HG03196 (cell line): ENCODE results near the gene NT5C2.
A peak's percentile ranks its signal among the peaks of the same experiment; 100 is the strongest.

Source experiments
- ATAC-seq: cut with Tn5 transposase; IDR thresholded peaks from one replicate; pipeline ENCODE4 v1.9.1; 2021; ENCODE audit not compliant: unreplicated experiment

NT5C2 gene

GRCh38 chr10:103125323-103126267 is 67.5 kb downstream of the NT5C2 start:
- ATAC-seq: peak; percentile 89

GRCh38 chr10:103124420-103125096 is 68.5 kb downstream of the NT5C2 start:
- ATAC-seq: no peak

DNA sequence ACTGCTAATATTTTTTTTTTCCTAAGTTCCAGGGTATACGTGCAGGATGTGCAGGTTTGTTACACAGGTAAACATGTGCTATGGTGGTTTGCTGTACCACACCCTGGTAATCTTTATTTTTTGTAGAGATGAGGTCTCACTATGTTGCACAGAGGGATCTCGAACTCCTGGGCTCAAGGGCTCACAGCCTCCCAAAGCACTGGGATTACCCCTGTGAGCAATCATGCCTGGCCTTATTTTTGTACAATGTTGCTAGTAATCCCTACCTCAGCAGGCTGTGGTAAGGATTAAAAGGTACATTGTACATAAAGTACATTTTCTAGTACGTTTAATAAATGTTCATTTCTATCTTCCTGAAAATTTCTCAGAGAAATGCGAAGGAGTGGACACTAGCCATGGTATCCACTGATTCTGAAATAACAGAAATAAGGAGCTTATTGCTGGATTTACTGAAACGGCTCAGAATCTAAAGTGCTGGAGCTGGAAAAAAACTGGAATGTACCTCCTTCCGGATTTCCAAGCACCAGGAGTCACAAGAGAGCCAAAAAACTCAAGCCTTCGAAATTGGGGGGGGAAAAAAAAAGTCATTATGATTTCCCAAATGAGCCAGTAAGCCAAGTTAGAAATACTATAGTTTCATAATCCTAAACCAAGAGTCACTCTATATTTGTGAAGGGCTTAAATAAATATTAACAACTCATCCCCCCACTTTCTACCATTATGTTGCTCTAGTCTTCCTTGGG is 69.6 kb downstream of the NT5C2 start:
- ATAC-seq: no peak

- ATAC-seq: no peak
These were observed 71.9 kb downstream of the NT5C2 start for GRCh38 chr10:103120977-103121735.

- no peak for ATAC-seq
These were observed 72.5 kb downstream of the NT5C2 start for GRCh38 chr10:103120546-103120945.

DNA sequence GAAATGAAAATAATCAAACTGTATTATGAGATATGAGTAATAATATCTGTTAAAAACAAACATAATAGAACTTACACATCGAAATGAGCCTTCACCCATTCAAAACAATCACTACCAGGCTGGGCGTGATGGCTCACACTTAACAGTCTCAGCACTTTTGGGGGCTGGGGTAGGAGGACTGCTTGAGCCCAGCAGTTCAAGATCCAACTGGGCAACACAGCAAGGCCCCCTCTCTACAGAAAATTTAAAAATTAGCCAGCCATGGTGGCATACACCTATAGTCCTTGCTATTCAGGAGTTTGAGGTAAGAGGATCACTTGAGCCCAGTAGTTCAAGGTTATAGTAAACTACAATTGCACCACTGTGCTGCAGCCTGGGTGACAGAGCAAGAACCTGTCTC is 75.8 kb downstream of the NT5C2 start:
- no peak for ATAC-seq

GRCh38 chr10:103114876-103115275 is 78.2 kb downstream of the NT5C2 start:
- ATAC-seq: no peak

DNA sequence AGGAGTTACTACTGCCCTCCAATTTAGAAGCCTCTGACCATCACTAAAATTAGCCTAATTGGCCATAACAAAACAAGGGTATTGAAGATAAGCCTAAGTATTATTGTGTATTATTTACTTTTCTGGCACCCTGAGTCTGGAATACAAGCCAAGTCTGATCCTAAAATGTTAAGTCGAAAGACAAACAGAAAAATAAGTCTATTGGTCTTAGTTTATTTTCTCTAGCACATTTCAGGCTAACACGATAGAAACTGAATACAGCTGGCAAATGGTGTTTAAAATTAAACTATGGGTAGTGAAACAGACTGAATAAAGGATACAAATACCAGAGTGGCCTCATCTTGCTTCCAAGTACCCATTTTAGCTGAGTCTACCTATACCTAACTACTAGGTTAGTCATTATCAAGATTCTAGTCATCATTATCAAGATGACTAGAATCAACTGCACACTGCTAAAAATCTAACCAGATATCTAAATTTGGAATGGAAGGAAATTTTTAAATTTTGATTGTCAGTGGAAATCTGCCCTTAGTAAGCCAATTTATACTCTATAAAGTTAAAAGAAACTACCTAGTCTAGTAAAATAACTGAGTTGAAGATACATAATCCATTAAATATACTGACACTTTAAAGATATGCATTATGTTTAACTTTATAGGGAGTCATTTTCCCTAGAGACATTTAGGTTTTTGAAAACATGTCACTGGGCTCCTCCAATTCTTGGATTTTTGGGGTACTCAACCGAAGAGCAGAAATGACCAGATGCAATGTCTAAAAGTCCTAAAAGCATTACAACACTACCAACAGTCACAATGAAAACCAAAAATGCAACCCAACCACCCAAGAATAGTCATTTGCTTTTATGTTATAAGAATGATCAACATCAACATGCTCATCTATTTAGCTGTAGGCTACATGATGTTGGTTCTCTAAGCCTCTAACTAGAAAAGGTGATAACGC is 80.9 kb downstream of the NT5C2 start:
- ATAC-seq: peak; percentile 60

- peak; percentile 72 for ATAC-seq
These were observed 81.8 kb downstream of the NT5C2 start for GRCh38 chr10:103111031-103111917.

DNA sequence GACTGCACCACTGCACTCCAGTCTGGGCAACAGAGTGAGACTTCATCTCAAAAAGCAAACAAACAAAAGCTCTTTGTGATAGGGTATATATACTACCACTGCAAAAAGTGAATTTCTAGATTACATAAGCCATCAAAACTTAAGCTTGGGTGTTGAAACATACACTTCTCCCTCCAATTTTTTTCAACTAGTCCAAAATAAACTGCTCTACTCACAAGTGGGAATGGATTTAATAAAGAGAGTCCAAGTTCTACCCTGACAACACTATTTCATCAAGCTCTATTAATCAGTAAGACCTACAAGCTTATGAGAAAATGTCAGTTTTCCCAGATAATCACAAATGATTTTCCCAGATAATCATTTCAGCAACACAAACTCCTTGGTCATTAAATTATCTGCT is 82.7 kb downstream of the NT5C2 start:
- ATAC-seq: no peak

- no peak for ATAC-seq
These were observed 83.3 kb downstream of the NT5C2 start for GRCh38 chr10:103109821-103110220.

DNA sequence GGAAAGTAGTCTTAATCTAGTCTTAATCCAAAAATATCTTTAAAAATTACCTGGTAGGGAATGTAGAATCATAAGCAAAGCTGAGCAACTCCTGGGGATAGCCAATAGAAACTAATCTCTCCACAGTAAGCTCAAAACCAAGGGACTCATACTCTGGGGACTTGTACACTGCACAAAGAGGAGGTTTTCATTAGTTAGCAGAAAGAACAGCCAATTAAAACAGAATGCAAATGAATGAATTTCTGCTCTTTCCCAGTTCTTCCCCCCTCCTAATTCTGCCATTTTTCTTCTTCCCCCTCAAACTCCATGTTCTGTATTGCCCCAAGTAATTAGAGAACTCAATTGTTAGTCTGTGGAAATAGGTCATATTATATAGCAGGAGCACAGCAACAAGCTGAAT is 86.5 kb downstream of the NT5C2 start:
- ATAC-seq: no peak

DNA sequence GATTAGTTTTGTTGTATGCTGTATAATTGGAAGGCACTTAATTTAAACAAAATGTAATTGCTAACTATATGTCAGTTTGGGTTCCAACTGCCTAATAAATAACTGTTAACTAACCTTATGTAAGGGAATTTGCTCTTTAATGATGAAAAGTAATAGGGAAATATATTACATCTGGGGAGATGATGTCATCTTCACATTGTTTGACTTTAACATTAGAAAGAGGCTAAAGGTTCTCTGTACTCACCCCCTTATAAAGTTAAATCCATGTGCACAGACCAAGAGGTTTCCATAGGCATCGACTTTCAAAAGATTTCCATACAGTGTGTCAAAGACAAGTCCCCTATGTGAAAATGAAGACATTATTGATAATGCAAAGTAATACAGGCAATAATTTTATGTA is 87.6 kb downstream of the NT5C2 start:
- no peak for ATAC-seq

GRCh38 chr10:103104721-103105120 is 88.4 kb downstream of the NT5C2 start:
- ATAC-seq: no peak

DNA sequence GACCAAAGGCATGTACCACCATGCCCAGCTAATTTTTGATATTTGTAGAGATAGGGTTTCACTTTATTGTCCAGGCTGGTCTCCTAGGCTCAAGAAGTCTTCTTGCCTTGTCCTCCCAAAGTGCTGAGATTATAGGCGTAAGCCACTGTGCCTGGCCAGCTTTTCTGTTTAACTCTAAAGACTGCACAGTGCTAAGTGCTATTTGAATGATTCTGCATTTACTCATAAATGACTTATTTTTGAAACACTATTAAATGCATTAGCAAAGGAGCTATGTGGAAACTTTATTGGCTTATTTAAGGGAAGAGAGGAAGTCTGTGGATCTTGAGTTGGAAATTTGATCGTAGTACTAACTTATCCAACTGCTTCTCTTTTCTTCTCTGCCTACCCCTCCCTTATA is 89.1 kb downstream of the NT5C2 start:
- no peak for ATAC-seq

DNA sequence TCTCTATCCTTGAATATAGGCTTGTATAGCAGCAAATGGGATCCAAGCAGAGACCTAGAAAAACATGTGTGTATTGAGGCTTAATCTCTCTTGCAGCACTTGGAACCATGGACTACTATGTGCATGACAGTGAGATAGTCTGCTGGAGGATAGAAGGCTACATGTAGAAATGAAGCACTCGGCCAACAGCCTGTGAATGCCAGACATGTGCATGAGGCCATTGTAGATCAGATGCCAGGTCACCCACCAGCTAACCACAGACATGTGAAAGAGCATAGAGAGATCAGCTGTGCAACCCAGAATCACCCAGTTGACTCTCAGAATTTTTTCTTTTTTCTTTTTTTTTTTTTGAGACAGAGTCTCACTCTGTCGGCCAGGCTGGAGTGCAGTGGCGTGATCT is 90.9 kb downstream of the NT5C2 start:
- ATAC-seq: no peak

- ATAC-seq: no peak
These were observed 92.5 kb downstream of the NT5C2 start for GRCh38 chr10:103100620-103101019.

DNA sequence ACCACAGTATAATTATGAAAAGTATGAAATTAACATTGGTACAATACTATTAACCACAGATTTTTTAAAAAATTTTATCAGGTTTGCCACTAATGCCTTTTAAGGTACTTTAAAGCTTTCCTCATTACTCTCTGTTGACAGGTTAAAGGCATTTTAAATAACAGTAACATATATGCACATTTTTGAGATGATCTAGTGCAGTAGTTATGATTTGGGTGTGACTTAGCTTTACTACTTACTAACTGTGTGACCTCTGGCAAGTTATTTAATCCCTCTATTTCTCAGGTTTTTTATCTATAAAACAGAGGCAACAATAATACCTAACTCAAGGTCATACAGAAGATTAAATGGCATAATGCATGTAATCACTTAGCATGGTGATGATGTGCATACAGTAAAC is 94.8 kb downstream of the NT5C2 start:
- ATAC-seq: no peak

DNA sequence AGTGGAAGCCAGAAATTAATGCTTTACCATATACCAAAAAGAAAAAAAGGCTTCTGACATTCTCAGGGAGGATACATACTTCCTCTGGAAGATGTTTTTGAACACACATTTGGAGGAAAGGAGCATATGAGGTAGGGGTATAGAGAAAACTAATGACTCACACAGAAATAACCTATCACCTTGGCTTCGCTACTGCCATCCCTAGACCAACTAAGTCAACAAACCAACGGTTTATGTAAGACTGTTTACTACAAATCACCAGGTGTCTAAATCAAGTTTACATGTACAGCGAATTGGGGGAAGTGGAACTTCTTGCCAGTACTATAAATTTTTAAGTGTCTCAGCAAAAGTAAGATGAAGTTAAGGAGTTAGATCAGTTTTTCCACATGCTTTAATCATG is 96.9 kb downstream of the NT5C2 start:
- no peak for ATAC-seq
